ENCODE measurements around the gene GIMD1.
"Not testable (repeated sequence)": the region's sequence is repeated elsewhere in the genome, so short reads cannot be mapped to it uniquely, and the experiment has no call there.

Gene GIMD1

GRCh38 chr4:106351016-106351415 is 17.6 kb downstream of the GIMD1 start:
- no peak for DNase-seq (ENCODE audit: low read depth in 2 of 2)

- DNase-seq (ENCODE audit: low read depth in 2 of 2): no peak
Measured at GRCh38 chr4:106347167-106347566, 21.4 kb downstream of the GIMD1 start.

- no peak for DNase-seq (ENCODE audit: low read depth in 2 of 2)
Measured at GRCh38 chr4:106344647-106344970, 24.0 kb downstream of the GIMD1 start.

GRCh38 chr4:106343865-106344646 is 24.5 kb downstream of the GIMD1 start:
- no peak for DNase-seq (ENCODE audit: low read depth in 2 of 2)

GRCh38 chr4:106340774-106341173 is 27.8 kb downstream of the GIMD1 start:
- DNase-seq (ENCODE audit: low read depth in 2 of 2): no peak

GRCh38 chr4:106339431-106339830 is 29.1 kb downstream of the GIMD1 start:
- DNase-seq (ENCODE audit: low read depth in 2 of 2): no peak

GRCh38 chr4:106338671-106339070 is 29.9 kb downstream of the GIMD1 start:
- DNase-seq (ENCODE audit: low read depth in 2 of 2): no peak

GRCh38 chr4:106337916-106338315 is 30.7 kb downstream of the GIMD1 start:
- DNase-seq (ENCODE audit: low read depth in 2 of 2): no peak

GRCh38 chr4:106336618-106337017 is 32.0 kb downstream of the GIMD1 start:
- DNase-seq (ENCODE audit: low read depth in 2 of 2): no peak

GRCh38 chr4:106334741-106335470 is 33.7 kb downstream of the GIMD1 start:
- DNase-seq (ENCODE audit: low read depth in 2 of 2): no peak

- no peak for DNase-seq (ENCODE audit: low read depth in 2 of 2)
Measured at GRCh38 chr4:106333186-106333585, 35.4 kb downstream of the GIMD1 start.

GRCh38 chr4:106329041-106329618 is 39.4 kb downstream of the GIMD1 start:
- DNase-seq (ENCODE audit: low read depth in 2 of 2): no peak

- no peak for DNase-seq (ENCODE audit: low read depth in 2 of 2)
Measured at GRCh38 chr4:106325800-106326199, 42.8 kb downstream of the GIMD1 start.

- no peak for DNase-seq (ENCODE audit: low read depth in 2 of 2)
Measured at GRCh38 chr4:106323119-106323518, 45.5 kb downstream of the GIMD1 start.

- DNase-seq (ENCODE audit: low read depth in 2 of 2): not testable (repeated sequence)
Measured at GRCh38 chr4:106321814-106322213, 46.8 kb downstream of the GIMD1 start.

- not testable (repeated sequence) for DNase-seq (ENCODE audit: low read depth in 2 of 2)
Measured at GRCh38 chr4:106321168-106321567, 47.4 kb downstream of the GIMD1 start.

- no peak for DNase-seq (ENCODE audit: low read depth in 2 of 2)
Measured at GRCh38 chr4:106320235-106320634, 48.3 kb downstream of the GIMD1 start.

- DNase-seq (ENCODE audit: low read depth in 2 of 2): no peak
Measured at GRCh38 chr4:106318511-106318910, 50.1 kb downstream of the GIMD1 start.

- no peak for DNase-seq (ENCODE audit: low read depth in 2 of 2)
Measured at GRCh38 chr4:106317815-106318214, 50.8 kb downstream of the GIMD1 start.

GRCh38 chr4:106316773-106317409 is 51.7 kb downstream of the GIMD1 start:
- no peak for DNase-seq (ENCODE audit: low read depth in 2 of 2)

GRCh38 chr4:106315968-106316772 is 52.4 kb downstream of the GIMD1 start, which contains the start of the genes AIMP1 and TBCK:
AIMP1 (plus strand) TSS chr4:106316550; CDS start chr4:106325010, 8,460 bp downstream.
TBCK (minus strand) TSS chr4:106316209; CDS start chr4:106308960, 7,249 bp downstream.
- DNase-seq (ENCODE audit: low read depth in 2 of 2): peak; percentile 75 to 79

Measured in stimulated activated CD4-positive, alpha-beta T cell treated with anti-CD3 and anti-CD28 coated beads, Interleukin-15, amount 100 ng/mL, for 48 hours (primary cell).